Measurements from ENCODE around the gene C9orf57. TPM values are rescaled to one million over a fixed set of nuclear protein-coding genes. Genes with fewer than 3 reads are reported as not detected.
"Not testable (repeated sequence)": the region's sequence is repeated elsewhere in the genome, so short reads cannot be mapped to it uniquely, and the experiment has no call there.

Gene C9orf57, protein sequence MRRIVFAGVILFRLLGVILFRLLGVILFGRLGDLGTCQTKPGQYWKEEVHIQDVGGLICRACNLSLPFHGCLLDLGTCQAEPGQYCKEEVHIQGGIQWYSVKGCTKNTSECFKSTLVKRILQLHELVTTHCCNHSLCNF
- not detected for total RNA-seq
- long read RNA-seq = 0 reads

DNA sequence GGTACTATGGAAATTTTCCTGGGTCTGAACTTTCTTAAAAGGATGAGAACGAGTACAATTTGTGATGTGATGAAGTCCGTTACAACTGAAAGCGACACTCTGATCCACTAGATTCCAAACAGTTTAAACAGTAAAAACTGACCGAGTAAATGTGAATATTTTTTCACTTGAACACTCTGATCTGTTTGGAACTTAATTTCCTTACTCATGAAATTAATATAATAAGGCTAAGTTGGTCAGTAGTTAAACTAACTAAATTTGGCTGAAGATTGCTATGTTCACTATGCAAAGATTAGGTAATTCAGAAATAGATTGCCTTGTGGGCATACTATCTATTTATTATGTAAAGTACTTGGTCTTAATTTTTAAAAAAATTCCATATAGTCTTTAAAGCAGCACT, at the start of gene C9orf57:
Gene C9orf57 (minus strand): TSS at position 101 of the 400 bp plus-strand sequence. CDS start 1,282 bp downstream, outside the sequence.
- intact Hi-C loops (cut with micrococcal nuclease) = no loop called here
- DNase-seq (no peak), ATAC-seq (no peak)

DNA sequence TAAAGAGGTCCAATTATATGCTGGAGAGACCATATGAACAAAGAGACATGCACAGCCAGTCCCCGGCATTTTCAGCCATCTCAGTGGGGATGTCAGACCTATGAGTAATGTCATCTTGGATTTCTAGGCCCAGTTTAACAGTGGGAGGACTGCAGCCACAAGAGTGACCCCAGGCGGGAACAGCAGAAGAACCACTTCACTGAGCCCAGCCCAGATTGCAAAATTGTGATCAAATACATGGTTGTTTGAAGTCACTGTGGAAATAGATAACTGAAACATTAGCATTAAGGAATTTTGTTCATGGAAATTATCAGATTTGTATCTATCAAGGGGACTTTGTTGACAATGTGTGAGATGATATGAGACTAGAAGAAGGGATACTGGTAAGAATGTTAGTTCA, 42.1 kb upstream of the C9orf57 start:
- no peak for DNase-seq
- intact Hi-C loops (cut with micrococcal nuclease) = no loop called here
- ATAC-seq = no peak

DNA sequence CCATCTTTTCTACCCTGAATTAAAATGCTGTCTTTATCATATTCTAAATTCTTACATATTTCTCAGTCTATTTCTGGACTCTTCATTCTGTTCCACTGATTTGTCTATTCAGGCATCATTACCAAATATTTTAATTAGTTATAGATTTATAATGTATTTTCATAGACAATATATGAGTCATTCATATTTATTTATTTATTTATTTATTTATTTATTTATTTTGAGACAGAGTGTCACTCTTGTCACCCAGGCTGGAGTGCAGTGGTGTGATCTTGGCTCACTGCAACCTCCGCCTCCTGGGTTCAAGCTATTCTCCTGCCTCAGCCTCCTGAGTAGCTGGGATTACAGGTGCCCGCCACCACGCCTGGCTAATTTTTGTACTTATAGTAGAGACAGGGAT, 35.1 kb upstream of the C9orf57 start:
- intact Hi-C loops (cut with micrococcal nuclease); ATAC-seq; DNase-seq: not testable (repeated sequence)

DNA sequence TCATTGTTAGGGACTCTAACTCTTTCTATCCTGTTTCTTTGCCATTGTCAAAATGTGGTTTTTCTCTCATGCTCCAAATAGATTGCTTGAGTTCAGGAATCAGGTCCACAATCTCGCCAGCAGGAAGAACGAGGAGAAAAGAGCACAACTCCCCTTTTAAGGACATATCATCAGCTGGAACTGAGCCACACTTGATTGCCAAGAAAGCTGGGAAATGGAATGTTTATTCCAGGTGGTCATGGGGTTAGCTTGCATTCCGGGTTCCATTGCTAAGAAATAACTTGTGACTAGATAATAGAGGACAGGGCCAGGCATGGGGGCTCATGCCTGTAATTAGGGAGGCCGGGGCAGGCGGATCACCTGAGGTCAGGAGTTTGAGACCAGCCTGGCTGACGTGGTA, 32.4 kb upstream of the C9orf57 start:
- intact Hi-C loops (cut with micrococcal nuclease) = no loop called here
- no peak for DNase-seq

DNA sequence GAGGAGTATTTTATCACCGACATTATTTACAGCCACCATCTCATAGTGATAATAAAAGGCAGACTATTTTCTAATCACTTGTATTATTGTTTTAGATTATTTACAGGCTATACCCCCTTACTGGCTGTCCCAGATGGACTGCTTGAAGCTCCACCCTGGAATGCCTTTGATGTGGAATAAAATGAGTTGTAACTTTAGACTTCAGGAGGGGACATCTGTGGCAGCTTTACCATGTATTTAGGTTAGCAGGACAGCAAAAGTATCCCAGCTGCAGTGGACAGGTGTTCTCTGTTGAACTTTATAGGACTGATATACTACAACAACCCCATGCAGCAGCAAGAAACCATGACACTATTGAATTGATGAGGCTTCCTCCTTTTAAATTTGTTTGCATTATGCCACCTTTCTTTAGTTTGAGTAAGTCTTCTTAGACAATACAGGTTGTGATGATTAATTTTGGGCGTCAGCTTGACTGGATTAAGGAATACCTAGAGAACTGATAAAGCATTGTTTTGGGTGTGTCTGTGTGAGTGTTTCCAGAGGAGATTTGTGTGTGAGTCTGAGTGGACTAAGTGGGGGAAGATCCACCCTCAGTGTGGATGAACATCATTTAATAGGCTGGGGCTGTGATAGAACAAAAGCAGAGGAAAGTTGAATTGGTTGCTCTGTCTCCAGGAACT, 29.2 kb upstream of the C9orf57 start:
- ATAC-seq = no peak
- no peak for DNase-seq
- intact Hi-C loops (cut with micrococcal nuclease) = no loop called here

More for the DNA sequence above, 32.4 kb upstream of the C9orf57 start:
- ATAC-seq = no peak

DNA sequence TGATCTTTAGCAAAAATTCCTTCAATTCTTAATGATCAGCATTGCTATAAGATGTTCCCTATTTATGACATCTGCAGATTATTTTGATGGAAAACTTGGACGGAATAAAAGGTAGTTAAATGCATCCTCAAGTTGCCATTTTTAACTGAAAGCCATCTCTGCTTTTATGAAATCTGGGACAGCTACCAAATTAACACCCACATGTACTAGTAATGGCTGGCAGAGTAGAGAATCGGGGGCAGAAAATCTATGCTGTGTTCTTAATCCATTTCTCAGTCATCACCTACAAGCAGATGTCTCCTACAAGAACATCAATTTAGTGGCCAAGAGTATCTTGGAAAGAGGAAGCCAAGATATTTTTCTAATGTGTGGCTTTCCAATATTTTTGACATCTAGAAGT, 22.1 kb upstream of the C9orf57 start:
- ATAC-seq = no peak
- DNase-seq = no peak
- intact Hi-C loops (cut with micrococcal nuclease) = no loop called here

DNA sequence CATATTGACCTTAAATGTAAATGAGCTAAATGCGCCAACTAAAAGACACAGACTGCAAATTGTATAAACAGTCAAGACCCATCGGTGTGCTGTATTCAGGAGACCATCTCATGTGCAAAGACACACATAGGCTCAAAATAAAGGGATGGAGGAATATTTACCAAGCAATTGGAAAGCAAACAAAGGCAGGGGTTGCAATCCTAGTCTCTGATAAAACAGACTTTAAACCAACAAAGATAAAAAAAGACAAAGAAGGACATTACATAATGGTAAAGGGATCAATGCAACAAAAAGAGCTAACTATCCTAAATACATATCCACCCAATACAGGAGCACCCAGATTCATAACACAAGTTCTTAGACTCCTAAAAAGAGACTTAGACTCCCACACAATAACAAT, 14.3 kb upstream of the C9orf57 start:
- ATAC-seq; DNase-seq; intact Hi-C loops (cut with micrococcal nuclease): not testable (repeated sequence)

DNA sequence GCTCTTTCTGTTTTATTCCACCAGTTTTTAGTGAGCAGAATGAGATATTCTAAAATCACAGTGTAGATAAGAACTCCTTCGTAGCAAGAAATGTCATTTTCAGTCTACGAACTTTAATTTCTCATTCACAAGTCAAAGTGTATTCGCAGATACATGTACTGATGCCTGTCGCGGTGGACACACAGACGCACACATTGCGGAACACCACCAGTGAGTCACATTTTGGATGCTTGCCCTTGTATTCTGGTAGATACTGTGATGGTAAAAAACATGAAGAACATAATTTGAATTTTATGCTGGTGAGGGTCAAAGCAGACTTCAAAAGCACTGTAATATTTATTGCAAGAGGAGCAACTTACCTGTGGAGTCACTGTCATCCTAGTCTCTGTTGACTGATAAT, 4.7 kb upstream of the C9orf57 start:
- ATAC-seq = no peak
- intact Hi-C loops (cut with micrococcal nuclease) = no loop called here
- DNase-seq = no peak

DNA sequence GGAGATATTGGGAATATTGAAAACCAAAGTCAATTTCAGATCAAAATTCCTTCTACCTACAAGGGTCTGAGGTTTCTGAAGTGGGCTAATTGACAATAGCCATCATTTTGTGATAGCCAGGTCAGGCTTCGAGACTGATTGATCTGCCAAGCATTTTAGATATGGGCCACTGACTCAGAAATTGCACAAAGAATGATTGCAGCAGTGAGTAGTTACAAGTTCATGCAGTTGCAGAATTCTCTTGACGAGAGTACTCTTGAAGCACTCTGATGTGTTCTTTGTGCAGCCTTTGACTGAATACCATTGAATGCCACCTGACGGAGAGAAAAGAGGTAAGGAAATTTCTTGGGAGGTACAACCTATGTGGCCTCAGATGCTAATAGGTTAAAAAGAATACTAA, 8.3 kb downstream of the C9orf57 start:
- intact Hi-C loops (cut with micrococcal nuclease) = no loop called here
- ATAC-seq = no peak
- no peak for DNase-seq

DNA sequence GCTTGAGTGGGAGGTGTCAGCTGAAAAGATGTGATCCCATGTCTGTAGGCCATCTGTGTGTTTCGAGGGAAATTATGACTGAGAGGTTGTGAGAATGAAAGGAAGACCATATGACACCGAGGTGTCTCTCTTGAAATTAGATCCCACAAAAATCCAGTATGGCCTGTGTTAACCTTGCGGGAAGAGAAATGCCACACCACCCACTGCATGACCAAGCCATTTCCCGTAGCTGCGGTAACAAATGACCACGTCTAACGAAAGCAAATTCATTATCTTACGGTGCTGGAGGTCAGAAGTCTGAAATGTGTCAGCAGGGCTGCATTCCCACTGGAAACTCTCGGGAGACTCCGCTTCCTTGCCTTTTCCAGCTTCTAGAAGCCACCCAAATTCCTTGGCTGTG, 11.6 kb downstream of the C9orf57 start:
- intact Hi-C loops (cut with micrococcal nuclease) = no loop called here
- DNase-seq = no peak
- no peak for ATAC-seq

DNA sequence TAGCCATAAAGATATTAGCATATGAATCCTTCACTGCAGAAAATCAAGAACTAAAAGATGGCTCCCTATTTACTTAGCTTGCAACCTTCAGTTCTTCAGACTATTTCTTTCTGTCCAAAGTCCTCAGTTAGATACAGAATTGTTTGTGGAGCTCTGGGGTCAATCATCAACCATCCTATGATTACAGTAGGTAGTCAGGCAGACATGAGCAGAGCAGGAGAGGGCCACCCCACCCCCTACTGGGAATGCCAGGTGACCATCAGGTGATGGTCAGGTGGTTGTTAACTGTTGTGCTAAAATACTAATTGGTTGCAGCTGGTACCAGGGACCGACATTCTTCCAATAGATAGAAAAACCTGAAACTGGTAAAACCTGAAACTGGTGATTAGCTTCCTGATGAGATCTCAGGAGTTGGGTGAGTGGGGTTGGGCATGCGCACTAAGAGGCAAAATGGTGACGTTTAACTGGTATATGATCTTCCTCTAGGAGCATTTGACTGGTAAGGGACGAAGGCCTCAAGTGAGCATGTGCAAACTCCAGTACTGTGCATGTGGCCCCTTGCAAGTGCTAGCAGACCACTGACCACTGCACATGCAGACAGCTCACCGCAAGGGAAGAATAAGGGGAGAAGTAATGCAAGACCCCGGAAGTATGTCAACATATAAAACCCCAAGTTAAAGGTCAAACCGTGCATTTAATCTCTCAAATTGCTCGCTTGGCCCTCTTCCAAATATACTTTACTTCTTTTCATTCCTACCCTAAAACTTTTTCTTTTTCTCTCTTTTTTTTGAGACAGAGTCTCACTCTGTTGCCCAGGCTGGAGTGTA, 13.6 kb downstream of the C9orf57 start:
- DNase-seq = no peak
- intact Hi-C loops (cut with micrococcal nuclease) = no loop called here
- no peak for ATAC-seq

DNA sequence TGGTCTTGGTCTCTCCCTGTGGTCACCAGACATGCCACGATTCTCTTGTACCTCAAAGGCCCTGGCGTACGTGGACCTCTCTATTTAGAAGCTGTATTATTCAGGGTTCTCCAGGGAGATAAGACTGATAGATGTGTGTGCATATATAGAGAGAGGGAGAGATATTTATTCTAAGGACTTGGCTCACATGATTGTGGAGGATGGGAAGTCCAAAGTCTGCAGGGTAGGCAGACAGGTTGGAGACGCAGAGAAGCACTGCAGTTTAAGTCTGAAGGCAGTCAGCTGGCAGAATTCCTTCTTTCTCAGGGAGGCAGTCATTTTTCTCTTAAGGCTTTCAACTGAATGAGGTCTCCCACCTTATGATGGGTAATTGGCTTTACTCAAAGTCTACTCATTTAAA, 16.3 kb downstream of the C9orf57 start:
- intact Hi-C loops (cut with micrococcal nuclease) = no loop called here
- ATAC-seq = peak; percentile 27
- no peak for DNase-seq

DNA sequence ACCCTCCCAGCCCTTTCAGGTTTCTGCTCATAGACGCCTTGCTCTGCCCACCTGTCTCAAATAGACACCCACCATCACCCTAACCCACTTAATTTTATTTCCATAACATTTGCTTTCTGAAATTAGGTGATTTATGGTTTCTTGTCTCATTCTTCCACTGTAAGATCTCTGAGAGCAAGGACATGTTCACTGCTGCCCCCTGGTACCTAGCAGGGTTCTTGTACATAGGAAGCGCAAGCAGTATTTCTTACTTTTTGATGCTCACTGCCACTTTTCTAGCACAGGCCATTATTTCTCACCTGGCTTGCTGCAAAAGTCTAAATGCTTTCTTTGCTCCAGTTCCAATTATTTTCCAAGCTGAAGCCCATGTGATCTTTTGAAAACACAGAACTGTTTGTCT, 16.8 kb downstream of the C9orf57 start:
- ATAC-seq (no peak), DNase-seq (no peak)
- intact Hi-C loops (cut with micrococcal nuclease) = no loop called here

DNA sequence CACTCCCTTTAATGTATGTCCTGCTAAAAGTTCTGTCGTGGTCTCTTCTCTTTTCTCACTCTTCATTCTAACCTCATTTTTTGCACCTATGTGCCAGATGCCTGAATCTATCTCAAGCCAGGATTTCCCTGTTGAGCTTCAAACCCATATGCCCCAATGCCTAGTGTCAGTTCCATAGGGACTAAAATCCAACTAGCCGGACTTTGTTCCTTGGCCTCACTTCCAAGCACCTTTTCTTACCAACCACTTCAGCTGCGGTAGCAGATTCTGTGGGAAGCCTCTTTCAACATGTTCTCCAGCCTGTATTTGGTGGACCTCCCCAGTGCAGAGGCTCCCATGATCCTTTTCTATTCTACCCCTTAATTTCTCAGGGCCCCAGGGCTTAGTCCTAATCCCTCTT, 17.5 kb downstream of the C9orf57 start:
- no peak for DNase-seq
- no peak for ATAC-seq
- intact Hi-C loops (cut with micrococcal nuclease) = no loop called here

DNA sequence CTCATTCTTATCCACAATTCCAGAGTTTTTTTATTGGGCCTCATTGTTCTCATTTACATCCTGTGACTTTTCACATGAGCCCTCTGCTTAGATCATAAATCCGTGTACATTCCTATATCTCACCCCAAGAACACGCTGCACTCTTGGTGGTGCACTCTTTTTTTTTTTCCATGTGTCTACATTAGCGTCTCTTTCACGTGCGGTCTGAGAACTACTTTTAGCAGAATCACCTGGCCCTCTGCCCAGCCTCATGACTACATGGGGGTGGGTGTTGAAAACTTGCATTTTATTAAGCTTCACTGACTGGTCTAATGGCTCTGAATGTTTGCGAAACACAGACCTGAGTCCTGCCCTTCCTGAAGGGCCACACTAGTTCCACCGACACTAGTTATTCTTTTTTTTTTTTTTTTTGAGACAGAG, 18.6 kb downstream of the C9orf57 start:
- ATAC-seq = peak; percentile 31
- DNase-seq = peak; percentile 73
- intact Hi-C loops (cut with micrococcal nuclease) = no loop called here

DNA sequence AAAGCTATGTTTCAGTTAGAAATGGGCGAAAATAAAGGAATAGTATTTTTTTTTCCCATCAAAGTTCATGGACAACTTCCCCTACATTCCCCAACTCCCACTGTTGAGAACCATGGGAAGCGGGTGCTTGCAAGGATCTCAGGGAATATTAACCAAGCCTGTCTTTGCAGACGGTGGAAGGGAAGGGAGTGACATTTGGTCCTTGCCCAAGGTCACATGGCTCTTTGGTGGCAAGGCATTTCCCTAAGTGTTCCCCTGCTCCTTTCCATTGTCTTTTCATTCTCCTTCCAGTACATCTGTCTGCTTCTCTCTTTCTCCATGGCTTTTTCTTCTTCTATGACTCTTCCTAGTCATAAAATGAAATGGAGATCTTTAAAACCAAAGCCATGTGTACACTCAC, 19.0 kb downstream of the C9orf57 start:
- ATAC-seq (no peak), DNase-seq (no peak)
- intact Hi-C loops (cut with micrococcal nuclease) = no loop called here

DNA sequence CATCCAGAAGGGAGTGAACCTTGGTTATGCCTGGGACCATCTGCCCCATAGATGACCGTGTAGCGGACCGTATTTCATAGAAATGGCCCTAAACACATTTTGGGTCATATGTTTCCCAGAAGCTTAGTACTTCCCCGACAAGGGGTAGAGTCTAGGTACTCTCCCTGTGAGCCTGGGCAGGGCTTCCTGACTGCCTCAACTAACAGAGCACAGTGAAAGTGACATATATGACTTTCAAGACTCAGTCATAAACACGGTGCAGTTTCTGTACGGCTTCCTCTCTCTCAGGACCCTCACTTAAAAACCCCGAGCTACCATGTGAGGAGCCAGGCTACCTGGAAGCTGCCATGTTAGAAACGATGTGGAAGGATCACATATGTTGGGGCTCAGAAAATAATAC, 20.9 kb downstream of the C9orf57 start:
- DNase-seq = no peak
- intact Hi-C loops (cut with micrococcal nuclease) = loop anchor here (1.0 to 10.0 kb wide), 2 partner anchors 233 to 555 kb away; no protein-coding TSS in a partner anchor
- ATAC-seq = no peak

DNA sequence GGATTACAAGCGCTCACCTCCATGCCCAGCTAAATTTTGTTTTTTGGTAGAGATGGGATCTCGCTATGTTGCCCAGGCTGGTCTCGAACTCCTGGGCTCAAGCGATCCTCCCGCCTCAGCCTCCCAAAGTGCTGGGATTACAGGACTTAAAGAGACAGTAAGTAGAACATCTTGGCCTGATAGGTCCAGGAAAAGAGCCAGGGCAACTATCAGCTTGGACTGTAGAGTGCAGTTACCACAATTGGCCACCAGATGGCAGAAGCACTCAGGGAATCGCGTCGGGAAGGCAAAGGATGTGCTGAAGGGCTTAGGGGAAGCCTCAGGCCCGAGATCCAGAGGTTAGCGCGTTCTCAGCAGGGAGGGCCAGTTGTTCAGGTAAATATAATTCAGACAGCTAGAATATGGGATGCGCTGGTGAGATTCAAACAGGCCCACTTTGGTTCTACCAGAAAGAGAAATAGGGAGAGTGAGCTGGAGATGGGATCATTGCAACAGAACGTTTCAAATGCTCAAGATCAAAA, 21.5 kb downstream of the C9orf57 start:
- ATAC-seq (peak; percentile 85), DNase-seq (peak; percentile 68)
- intact Hi-C loops (cut with micrococcal nuclease) = loop anchor here (1.0 to 10.0 kb wide), 2 partner anchors 233 to 556 kb away; no protein-coding TSS in a partner anchor

DNA sequence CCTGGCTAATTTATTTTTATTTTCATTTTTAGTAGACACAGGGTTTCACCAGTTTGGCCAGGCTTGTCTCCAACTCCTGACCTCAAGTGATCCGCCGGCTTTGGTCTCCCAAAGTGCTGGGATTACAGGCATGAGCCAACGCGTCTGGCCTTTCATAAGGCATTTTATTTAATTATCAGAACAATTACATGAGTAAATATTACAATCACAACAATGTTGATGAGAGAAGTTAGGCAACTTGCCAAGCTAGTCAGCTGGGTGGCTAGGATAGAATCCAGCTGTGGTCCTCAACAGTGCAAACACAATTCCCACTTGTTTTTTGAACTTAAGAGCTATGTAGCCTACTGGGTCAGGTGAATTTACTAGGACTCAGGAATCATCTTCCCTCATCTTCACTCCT, 22.0 kb downstream of the C9orf57 start:
- DNase-seq (peak; percentile 58), ATAC-seq (peak; percentile 76)
- intact Hi-C loops (cut with micrococcal nuclease) = loop anchor here (10.0 kb wide), 1 partner anchor 556 kb away; no protein-coding TSS in a partner anchor

DNA sequence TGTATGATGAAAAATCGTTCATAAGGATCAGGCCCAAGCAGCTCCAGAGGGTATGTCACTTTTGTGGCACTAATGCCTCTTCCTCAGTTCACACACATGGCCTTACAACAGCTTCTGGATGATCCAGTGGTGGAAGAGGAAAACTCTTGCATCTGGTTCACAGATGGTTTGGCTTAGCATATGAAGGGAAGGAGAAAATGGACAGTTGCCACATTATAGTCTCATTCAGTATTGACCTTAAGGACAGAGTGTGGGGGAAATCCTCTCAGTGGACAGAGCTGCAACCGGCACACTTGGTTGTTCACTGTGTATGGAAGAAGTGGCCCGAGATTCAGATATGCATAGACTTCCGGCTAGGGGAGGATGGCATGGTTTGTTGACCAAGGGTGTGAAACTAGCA, 22.8 kb downstream of the C9orf57 start:
- intact Hi-C loops (cut with micrococcal nuclease) = loop anchor here (10.0 kb wide), 1 partner anchor 557 kb away; no protein-coding TSS in a partner anchor
- ATAC-seq (peak; percentile 80), DNase-seq (no peak)

Measured in left ventricle myocardium superior (tissue), 1 donor.